ENCODE measurements around the gene TRANK1.
A peak's percentile ranks its signal among the peaks of the same experiment; 100 is the strongest.
"Not testable (repeated sequence)": the region's sequence is repeated elsewhere in the genome, so short reads cannot be mapped to it uniquely, and the experiment has no call there.

TRANK1 gene

GRCh38 chr3:36881735-36882134, 63.1 kb downstream of the TRANK1 start:
- no peak for DNase-seq

- DNase-seq, result not testable (repeated sequence)
Observed at GRCh38 chr3:36879842-36880241, 65.0 kb downstream of the TRANK1 start.

DNA sequence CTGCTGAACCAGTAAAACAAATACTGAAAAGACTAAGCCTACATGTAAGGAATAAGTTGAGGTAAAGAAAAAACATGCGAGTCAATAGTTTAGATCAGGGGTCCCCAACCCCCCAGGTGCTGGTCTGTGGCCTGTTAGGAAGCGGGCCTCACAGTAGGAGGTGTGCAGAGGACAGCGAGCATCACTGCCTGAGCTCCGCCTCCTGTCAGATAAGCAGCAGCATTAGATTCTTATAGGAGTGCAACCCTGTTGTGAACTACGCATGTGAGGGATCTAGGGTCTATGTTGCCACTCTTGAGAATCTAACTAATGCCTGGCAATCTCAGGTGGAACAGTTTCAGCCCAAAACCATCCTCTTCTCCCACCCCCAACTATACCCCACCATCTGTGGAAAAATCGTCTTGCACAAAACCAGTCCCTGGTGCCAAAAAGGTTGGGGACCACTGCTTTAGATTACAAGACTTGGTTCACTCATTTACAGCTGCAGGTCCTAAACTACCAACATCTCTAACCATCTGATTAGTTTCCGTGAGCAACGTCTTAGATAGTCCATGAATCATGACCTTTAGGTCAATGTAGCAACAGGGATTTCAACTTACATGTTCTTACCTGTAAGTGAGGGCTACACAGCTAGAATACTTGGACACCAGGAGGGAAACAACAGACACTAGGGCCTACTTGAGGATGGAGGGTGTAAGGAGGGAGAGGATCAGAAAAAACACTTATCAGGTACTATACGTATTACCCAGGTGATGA, 66.7 kb downstream of the TRANK1 start:
- DNase-seq, result no peak

DNA sequence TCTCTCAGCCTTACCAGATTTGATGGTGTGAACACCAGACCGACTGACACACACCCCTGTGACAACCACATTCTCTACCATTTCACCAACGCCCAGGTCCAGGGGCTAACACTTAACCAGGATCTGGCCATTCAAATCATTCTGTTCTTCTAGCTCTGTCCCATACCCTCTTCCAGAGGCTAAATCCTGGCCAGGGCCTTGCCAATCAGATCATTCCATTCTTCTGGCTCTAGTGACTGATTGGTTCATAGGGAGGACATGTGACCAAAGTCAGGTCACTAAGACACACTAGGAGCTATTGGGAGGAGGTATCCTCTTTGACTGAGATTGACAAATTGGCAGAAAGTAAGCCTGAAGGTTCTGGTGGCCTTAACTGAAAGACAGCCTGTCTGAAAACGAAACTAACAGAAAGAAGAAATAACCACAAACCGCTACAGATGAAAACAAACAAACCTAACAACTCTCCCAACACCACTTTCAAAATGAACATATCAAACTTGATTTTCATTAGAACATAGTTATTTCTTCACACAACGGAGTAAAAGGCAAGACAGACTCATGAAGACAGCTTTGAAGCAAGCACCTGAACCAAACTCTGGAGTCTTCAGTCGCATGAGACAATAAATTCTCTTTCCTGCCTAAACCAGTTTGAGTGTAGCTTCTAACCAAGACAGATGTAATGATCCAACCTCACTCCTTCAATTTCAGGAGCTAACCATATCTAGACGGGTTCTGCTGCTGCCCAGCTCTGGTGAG, 68.5 kb downstream of the TRANK1 start:
- DNase-seq, result no peak

DNA sequence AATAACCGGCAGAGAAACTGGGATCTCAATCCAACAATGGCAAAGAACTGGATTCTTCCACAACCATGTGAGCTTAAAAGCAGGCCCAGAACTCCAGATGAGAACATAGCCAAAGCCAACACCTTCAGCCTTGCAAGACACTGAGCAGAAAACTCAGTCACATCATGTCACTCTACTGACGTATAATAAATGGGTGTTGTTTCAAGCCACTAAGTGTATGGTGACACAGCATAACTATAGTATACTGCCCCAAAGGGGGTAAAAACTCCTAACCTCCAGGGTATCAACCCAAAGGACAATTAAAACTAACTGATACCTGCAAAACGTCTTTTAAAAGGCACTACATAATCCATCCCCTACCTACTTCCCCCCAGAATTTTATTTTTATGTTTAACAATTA, 69.5 kb downstream of the TRANK1 start:
- no peak for DNase-seq

DNA sequence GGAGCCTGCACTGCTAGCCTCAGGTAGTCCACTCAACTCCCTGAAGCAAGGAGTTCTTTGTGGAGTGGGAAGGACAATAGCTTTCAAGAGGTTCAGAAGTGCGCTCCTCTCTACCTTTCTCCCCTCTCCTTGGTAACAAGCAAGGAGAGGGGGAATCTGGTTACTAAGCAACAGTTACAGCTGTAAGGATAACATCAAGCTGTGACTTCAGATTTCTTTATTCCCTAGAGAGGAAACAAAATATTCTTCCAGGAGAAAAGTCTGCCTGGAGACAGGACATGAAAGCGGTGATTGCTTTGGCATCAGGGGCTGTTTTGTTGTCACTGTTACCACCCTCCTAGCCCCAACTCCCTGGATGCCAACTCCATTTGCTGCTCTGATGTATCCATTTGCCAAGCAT, 70.4 kb downstream of the TRANK1 start:
- no peak for DNase-seq

DNA sequence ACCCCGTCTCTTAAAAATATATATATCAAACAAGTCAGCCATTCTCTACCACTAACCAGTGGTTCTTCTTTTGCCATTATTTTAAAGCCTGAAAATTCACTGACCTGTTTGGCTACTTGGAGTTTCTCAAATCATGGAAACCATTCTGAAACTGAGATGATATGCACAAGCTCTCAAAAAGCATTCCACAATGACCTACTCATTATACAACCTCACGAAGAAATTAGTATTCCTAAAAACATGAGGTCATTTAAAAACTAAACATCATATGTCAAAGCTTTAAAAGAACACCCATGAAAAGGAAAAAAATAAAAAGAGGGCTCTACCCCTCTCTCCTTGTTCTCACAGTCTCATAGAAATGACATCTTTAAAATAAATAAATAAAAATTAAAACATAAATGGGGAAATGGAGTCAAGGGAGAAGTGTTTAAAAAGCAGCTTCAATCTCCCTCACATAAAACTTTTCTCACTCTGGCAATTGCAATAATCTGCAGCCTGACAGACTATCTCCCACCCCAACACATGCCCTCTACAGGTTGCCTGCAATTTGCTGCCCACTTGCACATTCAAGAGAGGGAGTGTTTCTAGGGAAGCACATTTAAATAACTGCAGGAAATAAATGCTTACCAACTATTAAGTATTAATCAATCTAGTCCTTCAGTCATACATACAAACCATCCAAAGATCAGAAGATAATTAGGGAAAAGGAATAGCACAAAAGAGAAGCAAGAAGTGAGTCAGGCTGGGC, 73.3 kb downstream of the TRANK1 start:
- DNase-seq, result no peak

GRCh38 chr3:36868614-36869436, 76.0 kb downstream of the TRANK1 start:
- DNase-seq, result peak; percentile 52

GRCh38 chr3:36867810-36868209, 77.0 kb downstream of the TRANK1 start:
- no peak for DNase-seq

GRCh38 chr3:36866368-36866767, 78.5 kb downstream of the TRANK1 start:
- DNase-seq, result peak; percentile 3

DNA sequence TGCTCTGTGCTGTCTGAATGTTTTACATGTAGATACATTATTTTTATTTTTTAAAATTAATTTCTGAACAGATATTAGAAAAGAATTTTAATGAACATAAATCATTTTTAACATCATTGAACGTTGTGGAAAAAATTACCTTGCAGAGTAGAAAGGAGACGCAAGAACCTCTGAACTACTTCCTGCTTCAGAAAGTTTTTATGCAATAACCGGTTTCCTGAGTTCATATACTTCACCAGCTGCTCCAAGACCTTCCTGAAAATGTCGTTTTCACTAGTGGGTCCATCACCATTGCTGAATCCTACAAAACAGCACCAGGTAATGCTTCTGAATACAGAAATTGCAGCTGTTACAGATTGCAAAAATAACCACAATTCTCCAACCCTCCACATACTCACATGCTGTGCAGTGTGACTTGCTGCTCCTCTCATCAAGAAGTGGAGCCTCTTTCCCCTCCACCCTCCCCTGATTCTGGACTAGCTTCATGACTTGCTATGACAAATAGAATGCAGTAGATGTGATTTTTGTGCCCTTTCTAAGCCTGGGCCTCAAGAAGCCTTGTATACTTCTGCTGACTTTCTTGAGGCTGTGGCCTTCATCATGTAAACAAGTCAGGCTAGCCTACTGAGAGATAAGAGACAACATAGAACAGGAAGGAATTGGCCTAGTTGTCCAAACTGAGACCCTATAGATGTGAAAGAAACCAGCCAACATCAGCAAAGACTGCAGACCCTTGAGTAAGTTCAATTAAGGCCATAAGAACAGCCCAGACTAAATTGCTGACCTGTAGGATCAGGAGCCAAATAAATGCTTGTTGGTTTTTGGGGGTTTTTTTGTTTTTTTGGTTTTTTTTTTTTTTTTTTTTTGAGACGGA, 80.4 kb downstream of the TRANK1 start:
- no peak for DNase-seq

GRCh38 chr3:36862076-36862755, 82.6 kb downstream of the TRANK1 start:
- no peak for DNase-seq

- DNase-seq, result no peak
Observed at GRCh38 chr3:36859494-36859893, 85.4 kb downstream of the TRANK1 start.

DNA sequence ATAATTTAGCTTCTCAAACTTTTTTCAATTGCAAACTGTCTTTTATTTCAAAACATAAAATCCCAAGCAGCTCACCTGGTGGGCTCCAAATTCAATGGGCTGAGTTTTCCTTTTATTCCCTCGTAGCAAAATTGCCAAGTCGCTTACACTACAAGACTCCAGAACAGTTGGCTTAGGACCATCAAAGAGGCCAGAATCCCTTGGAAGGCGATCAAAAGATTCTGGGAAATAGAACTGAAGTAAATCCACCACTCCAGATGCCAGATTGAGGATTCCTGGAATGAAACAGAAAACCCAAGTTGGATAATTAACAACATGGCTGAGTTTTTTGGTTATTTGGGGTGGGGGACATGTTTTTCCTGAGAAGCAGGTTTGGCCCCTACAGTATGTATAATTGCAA, 92.8 kb downstream of the TRANK1 start:
- DNase-seq, result no peak

GRCh38 chr3:36850743-36851142, 94.1 kb downstream of the TRANK1 start:
- no peak for DNase-seq

GRCh38 chr3:36846406-36846805, 98.4 kb downstream of the TRANK1 start:
- DNase-seq, result no peak

GRCh38 chr3:36843065-36844051, 101.5 kb downstream of the TRANK1 start:
- DNase-seq, result no peak

DNA sequence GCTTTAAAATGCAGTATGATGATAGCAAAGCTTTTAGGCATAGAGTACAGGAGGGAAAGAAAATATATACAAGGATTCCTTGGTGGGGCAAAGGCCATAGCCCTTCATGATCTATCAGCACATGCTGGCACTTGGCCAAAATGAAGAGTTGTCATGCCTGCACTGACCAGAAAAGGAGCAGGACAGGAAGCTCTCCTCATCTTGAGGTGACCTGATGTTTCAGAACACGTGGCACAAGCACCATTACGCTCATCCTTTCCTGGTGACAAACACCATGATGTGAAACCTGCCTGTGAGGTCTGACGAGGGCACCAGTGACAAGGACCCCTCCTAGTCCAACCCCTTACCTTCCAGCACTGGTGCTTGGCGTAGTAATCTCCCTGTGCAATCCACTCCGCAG, 102.6 kb downstream of the TRANK1 start:
- DNase-seq, result no peak

DNA sequence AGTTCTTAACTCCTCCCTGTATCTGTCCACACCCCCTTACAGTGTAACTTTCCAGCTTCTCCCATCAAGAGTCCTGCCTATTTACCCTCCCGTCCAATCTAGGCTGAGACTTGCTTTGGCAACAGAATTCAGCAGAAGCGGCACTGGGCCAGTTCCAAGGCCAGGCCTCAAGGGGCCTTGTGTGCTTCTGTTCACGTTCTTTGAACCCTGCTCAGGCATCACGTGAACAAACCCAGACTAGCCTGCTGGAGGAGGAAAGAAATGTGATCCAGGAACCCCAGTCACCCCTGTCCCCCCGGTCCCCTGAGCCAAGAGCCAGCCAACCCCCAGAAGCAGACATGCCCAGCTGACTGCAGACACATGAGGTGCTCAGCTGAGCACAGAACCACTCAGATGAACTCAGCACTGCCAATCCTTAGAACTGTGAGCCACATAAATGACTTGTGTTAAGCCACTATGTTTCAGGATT, 104.4 kb downstream of the TRANK1 start:
- DNase-seq, result no peak

GRCh38 chr3:36837089-36837488, 107.8 kb downstream of the TRANK1 start:
- DNase-seq, result no peak
